Lung (tissue), 12 donors: ENCODE results near the gene XYLT1. TPM values are rescaled to one million over a fixed set of nuclear protein-coding genes. Genes with fewer than 3 reads are reported as not detected.

Experiments
- ATAC-seq: fragments of 200-7000 bp; cut with Tn5 transposase; one replicate; pipeline ENCODE4 v1.9.1; 2020; ENCODE audit warnings: moderate number of reproducible peaks; ENCODE audit not compliant: insufficient read depth, low FRiP score
- DNase-seq, 3 donors: peaks; one replicate each; pipeline ENCODE4 v3.0.0-alpha.2; 2013 to 2017
- H3K27ac ChIP-seq, 2 donors: one replicate each; pipeline ENCODE4 v1.5.1; 2013; ENCODE audit warnings: mild to moderate bottlenecking in 2 of 2, moderate library complexity in 2 of 2, control low read depth in 1 of 2, inconsistent platforms in 1 of 2, low read depth in 1 of 2, low read length in 1 of 2
- H3K27me3 ChIP-seq, 3 donors: one replicate each; pipeline ENCODE4 v1.5.1; 2013; ENCODE audit warnings: low read length in 2 of 3; ENCODE audit not compliant: control insufficient read depth in 3 of 3, insufficient read depth in 3 of 3
- H3K36me3 ChIP-seq, 4 donors: one replicate each; pipeline ENCODE4 v1.5.1; 2013; ENCODE audit warnings: low read length in 4 of 4, mild to moderate bottlenecking in 1 of 4, moderate library complexity in 1 of 4; ENCODE audit not compliant: control insufficient read depth in 4 of 4, insufficient read depth in 4 of 4
- H3K4me1 ChIP-seq, 5 donors: one replicate each; pipeline ENCODE4 v1.5.1; 2013; ENCODE audit warnings: low read length in 5 of 5, mild to moderate bottlenecking in 2 of 5, moderate library complexity in 1 of 5; ENCODE audit not compliant: control insufficient read depth in 5 of 5, insufficient read depth in 5 of 5
- H3K4me3 ChIP-seq: one replicate; pipeline ENCODE4 v1.5.1; 2013; ENCODE audit warnings: mild to moderate bottlenecking, control low read depth, moderate library complexity
- H3K9ac ChIP-seq, 2 donors: one replicate each; pipeline ENCODE4 v1.5.1; 2013; ENCODE audit warnings: low read length in 2 of 2, control low read depth in 1 of 2; ENCODE audit not compliant: insufficient read depth in 1 of 2
- H3K9me3 ChIP-seq, 4 donors: one replicate each; pipeline ENCODE4 v1.5.1; 2013; ENCODE audit warnings: low read length in 3 of 4, mild to moderate bottlenecking in 1 of 4, moderate library complexity in 1 of 4; ENCODE audit not compliant: control insufficient read depth in 4 of 4, insufficient read depth in 3 of 4
- CTCF ChIP-seq: IDR thresholded peaks from 2 replicates; pipeline ENCODE4 v1.5.1; 2012; ENCODE audit warnings: mild to moderate bottlenecking; ENCODE audit errors: control extremely low read depth, extremely low read depth
- WGBS, 2 donors: extraction: QIAGEN DNeasy Blood & Tissue Kit; methylation state at CpG; one replicate each; pipeline ENCODE4 v1.1.7; 2013; 5-methylcytosine and 5-hydroxymethylcytosine counted together
- polyA plus RNA-seq, 2 donors: library from polyadenylated mRNA; stranded (reverse); fragments of 200-250 nt; gene quantifications; one replicate each; pipeline ENCODE4 v1.2.1, GENCODE V29; 2013
- total RNA-seq, 2 donors: library from RNA; depleted of rRNA in 1 of 2; stranded (reverse); fragments of >200 nt in 1 of 2; gene quantifications; one replicate each; pipeline ENCODE4 v1.2.1, GENCODE V29; 2014 to 2021
- donor health status: control.
- donor health status: control.
- donor health status: Bipolar disorder and iron deficiency.
- donor health status: healthy.
- donor health status: DM: yes; HTN: yes; CAD: no.

XYLT1 gene
- total and polyA plus RNA-seq, 4 donors = 1.4 to 11.5 (median 6.9) TPM

DNA sequence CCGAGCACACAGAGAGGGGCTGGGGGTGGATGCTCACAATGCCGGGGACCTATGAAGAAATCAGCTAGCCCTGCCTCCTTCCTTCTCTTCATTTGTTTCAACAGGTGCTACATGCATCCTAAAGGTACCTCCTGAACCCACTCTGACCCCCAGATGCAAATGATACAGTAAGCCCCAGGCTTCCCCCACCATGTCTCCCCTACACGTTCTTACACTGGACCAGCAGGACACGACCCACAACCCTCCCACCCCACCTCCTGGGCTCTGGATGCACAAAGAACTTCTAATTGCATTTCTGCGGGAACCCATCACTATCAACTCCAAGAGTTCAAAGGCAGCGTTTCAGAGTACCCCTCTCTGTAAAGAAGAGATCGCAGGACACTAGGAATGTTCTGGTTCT is 2.1 kb downstream of the XYLT1 start:
- H3K4me3 ChIP-seq = peak overlapping the region; percentile 22
- WGBS, 2 donors = 57 to 59% methylated on average over 7 of the region's 7 CpGs
- TF ChIP-seq CTCF = no peak
- H3K9ac ChIP-seq = peak overlapping the region in 1 of 2 donors; percentile 51
- DNase-seq (no peak), ATAC-seq (no peak)
- peaks cover 0 to 5% (median 0%) of the 10 kb centered on the region in 3 donors for H3K27me3 ChIP-seq
- no peaks in the 10 kb centered on the region for H3K9me3 ChIP-seq
- H3K27ac ChIP-seq = no peak overlapping the region
- no peaks in the 10 kb centered on the region for H3K36me3 ChIP-seq
- H3K4me1 ChIP-seq = peaks cover 0 to 41% (median 15%) of the 10 kb centered on the region in 5 donors

DNA sequence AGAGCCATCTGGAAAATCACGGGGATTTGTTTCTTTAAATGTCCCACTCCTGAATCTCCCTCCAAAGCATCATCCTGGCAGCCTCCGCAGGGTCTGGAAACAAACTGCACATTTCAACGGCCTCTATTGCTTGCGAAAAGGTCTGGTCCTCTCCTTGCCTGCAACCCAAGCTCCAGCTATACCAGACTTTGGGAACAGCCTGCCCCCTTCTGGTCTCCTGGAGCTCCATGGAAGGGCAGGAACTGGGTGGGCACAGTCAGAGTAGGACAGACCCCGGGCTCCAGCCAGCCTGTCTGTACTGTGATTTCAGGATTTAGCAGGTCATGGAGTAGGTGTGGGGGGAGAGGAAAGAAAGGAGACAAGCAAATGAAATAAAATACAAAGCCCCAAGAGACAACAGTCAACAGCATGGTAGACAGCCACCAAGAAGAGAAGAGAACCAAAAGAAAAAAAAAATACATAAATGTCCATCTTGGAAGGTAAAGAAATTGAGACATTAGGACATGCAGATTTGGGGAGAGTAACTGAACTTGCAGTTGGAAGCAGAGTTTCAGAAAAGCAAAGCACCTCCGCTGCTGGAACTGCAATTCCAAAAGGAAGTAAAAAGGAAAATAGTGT is 2.7 kb downstream of the XYLT1 start:
- peak; percentile 47 for TF ChIP-seq CTCF
- no peak overlapping the region for H3K27ac ChIP-seq
- no peaks in the 10 kb centered on the region for H3K36me3 ChIP-seq
- no peak overlapping the region for H3K4me3 ChIP-seq
- DNase-seq = peak; percentile 84 to 89 (median 87)
- ATAC-seq = peak; percentile 31
- H3K9ac ChIP-seq = peak overlapping the region in 1 of 2 donors; percentile 11
- WGBS, 2 donors = 28% methylated on average over 6 of the region's 6 CpGs
- H3K4me1 ChIP-seq = peaks cover 0 to 41% (median 15%) of the 10 kb centered on the region in 5 donors
- peaks cover 0 to 5% (median 0%) of the 10 kb centered on the region in 3 donors for H3K27me3 ChIP-seq
- no peaks in the 10 kb centered on the region for H3K9me3 ChIP-seq

- DNase-seq = peak in 1 of 3 donors; percentile 48
- TF ChIP-seq CTCF = no peak
- Histone ChIP-seq H3K27me3 (peaks cover 0 to 5% (median 0%) of the 10 kb centered on the region in 3 donors), H3K36me3 (no peaks in the 10 kb centered on the region), H3K27ac (no peak overlapping the region), H3K9ac (no peak overlapping the region), H3K4me3 (no peak overlapping the region), H3K9me3 (no peaks in the 10 kb centered on the region), H3K4me1 (peaks cover 0 to 41% (median 15%) of the 10 kb centered on the region in 5 donors)
- no peak for ATAC-seq
- 77 to 90% methylated on average over 8 of the region's 8 CpGs for WGBS, 2 donors
Measured at GRCh38 chr16:17466876-17467275, 3.9 kb downstream of the XYLT1 start.
